ENCODE data around the gene SNX9.

DNA sequence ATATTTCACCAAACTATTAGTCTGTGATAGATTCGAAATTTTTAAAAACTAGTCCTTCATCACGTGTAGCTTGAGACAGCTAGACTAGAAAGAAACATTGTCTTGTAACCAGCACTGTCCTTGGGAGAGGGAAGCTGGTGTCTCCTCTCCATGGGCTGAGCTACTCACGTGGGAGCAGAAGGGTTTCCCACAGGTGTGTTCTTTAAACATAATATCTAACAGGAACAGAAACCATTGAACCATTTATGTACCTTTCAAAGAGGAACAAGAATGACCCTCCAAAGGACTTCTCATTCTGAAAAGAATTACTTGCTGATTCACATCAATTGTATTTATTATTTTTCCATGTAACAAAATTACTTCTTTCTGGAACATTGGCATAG, 86.2 kb downstream of the SNX9 start:
- TF ChIP-seq ZBTB1 (tag by site-specific recombination; IDR thresholded peaks at IDR 0.05) (no peak), ZNF24 (tag by site-specific recombination; IDR thresholded peaks at IDR 0.05) (no peak), ZNF132 (tag by site-specific recombination; IDR thresholded peaks at IDR 0.05; ENCODE audit: borderline replicate concordance) (no peak), ZSCAN30 (tag by site-specific recombination; IDR thresholded peaks at IDR 0.05) (no peak), ZNF214 (tag by site-specific recombination; IDR thresholded peaks at IDR 0.05; ENCODE audit: borderline replicate concordance) (no peak)
- TF ChIP-seq, protein P1, sequence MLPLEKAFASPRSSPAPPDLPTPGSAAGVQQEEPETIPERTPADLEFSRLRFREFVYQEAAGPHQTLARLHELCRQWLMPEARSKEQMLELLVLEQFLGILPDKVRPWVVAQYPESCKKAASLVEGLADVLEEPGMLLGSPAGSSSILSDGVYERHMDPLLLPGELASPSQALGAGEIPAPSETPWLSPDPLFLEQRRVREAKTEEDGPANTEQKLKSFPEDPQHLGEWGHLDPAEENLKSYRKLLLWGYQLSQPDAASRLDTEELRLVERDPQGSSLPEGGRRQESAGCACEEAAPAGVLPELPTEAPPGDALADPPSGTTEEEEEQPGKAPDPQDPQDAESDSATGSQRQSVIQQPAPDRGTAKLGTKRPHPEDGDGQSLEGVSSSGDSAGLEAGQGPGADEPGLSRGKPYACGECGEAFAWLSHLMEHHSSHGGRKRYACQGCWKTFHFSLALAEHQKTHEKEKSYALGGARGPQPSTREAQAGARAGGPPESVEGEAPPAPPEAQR (tag by site-specific recombination; IDR thresholded peaks at IDR 0.05) = no peak
- TF ChIP-seq, protein P2, sequence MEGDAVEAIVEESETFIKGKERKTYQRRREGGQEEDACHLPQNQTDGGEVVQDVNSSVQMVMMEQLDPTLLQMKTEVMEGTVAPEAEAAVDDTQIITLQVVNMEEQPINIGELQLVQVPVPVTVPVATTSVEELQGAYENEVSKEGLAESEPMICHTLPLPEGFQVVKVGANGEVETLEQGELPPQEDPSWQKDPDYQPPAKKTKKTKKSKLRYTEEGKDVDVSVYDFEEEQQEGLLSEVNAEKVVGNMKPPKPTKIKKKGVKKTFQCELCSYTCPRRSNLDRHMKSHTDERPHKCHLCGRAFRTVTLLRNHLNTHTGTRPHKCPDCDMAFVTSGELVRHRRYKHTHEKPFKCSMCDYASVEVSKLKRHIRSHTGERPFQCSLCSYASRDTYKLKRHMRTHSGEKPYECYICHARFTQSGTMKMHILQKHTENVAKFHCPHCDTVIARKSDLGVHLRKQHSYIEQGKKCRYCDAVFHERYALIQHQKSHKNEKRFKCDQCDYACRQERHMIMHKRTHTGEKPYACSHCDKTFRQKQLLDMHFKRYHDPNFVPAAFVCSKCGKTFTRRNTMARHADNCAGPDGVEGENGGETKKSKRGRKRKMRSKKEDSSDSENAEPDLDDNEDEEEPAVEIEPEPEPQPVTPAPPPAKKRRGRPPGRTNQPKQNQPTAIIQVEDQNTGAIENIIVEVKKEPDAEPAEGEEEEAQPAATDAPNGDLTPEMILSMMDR (tag by site-specific recombination; IDR thresholded peaks at IDR 0.05) = no peak
- TF ChIP-seq, protein P3, sequence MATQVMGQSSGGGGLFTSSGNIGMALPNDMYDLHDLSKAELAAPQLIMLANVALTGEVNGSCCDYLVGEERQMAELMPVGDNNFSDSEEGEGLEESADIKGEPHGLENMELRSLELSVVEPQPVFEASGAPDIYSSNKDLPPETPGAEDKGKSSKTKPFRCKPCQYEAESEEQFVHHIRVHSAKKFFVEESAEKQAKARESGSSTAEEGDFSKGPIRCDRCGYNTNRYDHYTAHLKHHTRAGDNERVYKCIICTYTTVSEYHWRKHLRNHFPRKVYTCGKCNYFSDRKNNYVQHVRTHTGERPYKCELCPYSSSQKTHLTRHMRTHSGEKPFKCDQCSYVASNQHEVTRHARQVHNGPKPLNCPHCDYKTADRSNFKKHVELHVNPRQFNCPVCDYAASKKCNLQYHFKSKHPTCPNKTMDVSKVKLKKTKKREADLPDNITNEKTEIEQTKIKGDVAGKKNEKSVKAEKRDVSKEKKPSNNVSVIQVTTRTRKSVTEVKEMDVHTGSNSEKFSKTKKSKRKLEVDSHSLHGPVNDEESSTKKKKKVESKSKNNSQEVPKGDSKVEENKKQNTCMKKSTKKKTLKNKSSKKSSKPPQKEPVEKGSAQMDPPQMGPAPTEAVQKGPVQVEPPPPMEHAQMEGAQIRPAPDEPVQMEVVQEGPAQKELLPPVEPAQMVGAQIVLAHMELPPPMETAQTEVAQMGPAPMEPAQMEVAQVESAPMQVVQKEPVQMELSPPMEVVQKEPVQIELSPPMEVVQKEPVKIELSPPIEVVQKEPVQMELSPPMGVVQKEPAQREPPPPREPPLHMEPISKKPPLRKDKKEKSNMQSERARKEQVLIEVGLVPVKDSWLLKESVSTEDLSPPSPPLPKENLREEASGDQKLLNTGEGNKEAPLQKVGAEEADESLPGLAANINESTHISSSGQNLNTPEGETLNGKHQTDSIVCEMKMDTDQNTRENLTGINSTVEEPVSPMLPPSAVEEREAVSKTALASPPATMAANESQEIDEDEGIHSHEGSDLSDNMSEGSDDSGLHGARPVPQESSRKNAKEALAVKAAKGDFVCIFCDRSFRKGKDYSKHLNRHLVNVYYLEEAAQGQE (tag by site-specific recombination; IDR thresholded peaks at IDR 0.05) = no peak
- TF ChIP-seq, protein P4, sequence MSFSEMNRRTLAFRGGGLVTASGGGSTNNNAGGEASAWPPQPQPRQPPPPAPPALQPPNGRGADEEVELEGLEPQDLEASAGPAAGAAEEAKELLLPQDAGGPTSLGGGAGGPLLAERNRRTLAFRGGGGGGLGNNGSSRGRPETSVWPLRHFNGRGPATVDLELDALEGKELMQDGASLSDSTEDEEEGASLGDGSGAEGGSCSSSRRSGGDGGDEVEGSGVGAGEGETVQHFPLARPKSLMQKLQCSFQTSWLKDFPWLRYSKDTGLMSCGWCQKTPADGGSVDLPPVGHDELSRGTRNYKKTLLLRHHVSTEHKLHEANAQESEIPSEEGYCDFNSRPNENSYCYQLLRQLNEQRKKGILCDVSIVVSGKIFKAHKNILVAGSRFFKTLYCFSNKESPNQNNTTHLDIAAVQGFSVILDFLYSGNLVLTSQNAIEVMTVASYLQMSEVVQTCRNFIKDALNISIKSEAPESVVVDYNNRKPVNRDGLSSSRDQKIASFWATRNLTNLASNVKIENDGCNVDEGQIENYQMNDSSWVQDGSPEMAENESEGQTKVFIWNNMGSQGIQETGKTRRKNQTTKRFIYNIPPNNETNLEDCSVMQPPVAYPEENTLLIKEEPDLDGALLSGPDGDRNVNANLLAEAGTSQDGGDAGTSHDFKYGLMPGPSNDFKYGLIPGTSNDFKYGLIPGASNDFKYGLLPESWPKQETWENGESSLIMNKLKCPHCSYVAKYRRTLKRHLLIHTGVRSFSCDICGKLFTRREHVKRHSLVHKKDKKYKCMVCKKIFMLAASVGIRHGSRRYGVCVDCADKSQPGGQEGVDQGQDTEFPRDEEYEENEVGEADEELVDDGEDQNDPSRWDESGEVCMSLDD (tag by site-specific recombination; IDR thresholded peaks at IDR 0.05) = no peak

Measured in HEK293 (cell line).